ENCODE measurements around the gene FGF5.

GRCh38 chr4:80271801-80272200 is 5.3 kb downstream of the FGF5 start:
- TF ChIP-seq POLR2AphosphoS5 (IDR thresholded peaks at IDR 0.05; ENCODE audit: borderline replicate concordance, low read depth, low read length) (no peak), EZH2 (IDR thresholded peaks at IDR 0.05) (no peak)
